Stimulated activated naive CD4-positive, alpha-beta T cell treated with Interleukin-2 at 50 U/mL for 16 hours (primary cell): Measurements from ENCODE around the gene TRAF1.

Source experiments
- DNase-seq: peaks from one replicate; lab custom pipeline; 2025; lab: John Stamatoyannopoulos, UW

Gene TRAF1

DNA sequence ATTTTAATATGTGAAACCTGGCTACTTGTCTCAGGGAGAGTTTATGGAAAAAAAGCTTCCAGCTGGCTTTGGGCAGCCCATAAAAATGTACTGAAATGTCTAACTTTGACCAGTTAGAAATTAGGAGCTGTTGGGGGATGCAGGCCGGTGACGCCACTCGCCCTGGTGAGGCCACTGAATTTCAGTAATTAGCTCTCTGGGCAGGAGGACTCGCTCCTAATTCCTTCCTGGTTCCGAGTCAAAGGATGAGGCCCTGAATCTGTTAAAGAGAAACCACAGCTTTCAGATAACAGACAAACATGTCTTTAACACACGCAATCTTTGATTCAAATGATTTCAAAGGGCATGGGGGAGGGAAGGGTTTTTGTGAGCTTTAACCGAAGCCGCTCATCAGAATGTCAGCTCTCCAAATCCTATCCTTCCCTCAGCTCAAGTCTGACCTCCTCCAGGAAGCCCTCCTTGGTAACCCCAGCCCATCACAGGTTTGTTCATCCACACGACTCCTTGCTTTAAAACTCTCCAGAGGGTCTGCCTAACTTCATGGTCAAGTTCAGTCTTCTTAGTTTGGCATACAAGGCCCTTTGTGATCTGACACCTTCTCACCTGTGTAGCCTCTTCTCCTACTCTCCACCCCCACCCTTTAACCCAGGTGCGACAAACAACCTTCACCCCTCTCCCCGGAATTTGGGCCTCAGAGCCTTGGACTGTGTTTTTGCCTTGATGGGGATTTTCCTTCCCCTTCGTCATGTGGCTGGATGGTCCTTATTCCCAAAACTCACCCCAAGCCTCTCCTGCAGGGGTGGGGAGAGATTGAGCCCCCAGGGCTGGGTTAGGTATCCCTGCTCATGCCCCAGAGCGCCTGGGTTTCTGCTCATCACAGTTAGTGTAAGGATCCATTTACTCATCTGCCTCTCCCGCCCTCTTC is 36.0 kb downstream of the TRAF1 start:
- DNase-seq, result peak; percentile 41

GRCh38 chr9:120889606-120890271 is 36.9 kb downstream of the TRAF1 start:
- DNase-seq, result no peak

DNA sequence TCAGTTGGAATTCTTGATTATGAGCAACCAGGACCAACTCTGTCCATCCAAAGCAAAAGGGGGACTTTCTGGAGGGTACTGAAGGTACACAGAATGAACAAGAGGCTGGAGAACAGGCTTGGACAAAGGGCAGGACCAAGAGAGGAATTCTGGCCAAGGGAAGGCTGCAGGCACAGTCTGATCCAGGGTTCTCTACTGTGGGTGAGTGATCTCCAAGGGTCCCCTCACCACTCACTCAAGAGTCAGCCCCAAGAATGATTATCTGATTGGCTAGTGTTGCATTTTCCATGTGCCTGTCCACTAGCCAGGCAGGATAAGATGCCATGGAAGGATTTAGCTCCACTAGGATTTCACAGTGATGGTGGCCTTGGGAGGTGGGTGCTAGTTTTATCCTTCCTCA is 38.0 kb downstream of the TRAF1 start:
- DNase-seq, result no peak

DNA sequence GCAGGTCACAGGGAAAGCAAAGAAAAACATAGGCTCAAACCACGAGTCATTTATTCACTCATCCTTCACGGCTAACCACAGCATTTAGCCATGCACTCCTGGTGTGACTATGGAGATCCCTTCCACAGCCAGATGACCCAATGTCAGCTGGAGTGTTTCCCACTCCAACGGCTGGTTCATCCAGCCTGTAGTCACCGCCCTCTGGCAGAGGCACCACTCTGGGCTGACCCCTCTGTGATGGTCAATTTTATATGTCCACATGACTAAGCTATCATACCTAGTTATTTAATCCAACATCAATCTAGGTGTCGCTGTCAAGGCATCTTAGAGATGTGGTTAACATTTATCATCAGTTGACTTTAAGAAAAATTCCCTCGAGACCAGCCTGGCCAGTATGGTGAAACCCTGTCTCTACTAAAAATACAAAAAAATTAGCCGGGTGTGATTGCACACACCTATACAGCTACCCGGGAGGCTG is 40.1 kb downstream of the TRAF1 start:
- DNase-seq, result no peak

DNA sequence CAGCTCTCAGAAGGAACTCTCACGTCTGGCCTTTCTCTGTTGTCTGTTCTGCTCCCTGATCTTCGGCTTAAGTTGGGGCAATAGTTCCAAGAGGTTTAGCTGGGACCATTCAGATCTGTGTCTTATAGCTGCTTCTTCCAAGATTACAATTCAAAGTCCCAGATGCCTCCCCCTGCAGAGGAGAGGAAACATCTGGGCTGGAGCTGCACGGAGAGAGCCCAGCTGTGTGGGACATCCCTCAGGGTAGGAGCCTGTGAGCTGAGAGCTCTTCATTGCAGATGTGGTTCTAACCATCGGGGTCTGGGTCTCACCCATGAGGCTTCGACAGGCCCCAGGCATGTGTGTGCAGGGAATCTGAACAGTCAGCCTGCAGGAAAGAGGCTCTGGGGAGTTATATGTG is 40.6 kb downstream of the TRAF1 start:
- DNase-seq, result no peak

GRCh38 chr9:120885457-120885856 is 41.1 kb downstream of the TRAF1 start:
- no peak for DNase-seq

DNA sequence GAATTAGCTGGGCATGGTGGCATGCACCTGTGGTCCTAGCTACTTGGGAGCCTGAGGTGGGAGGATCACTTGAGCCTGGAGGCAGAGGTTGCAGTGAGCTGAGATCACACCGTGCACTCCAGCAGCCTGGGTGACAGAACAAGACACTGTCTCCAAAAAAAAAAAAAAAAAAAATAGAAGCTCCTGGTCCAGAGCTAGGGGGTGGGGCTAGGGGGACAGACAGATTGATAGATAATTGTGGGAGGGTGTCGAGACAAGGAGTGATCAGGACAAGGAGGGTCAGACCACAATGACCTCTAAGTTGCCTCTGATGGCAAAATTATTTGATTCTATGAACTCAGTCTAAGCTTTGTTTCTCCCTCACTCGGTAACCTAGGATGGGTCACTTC is 43.0 kb downstream of the TRAF1 start:
- DNase-seq, result no peak

DNA sequence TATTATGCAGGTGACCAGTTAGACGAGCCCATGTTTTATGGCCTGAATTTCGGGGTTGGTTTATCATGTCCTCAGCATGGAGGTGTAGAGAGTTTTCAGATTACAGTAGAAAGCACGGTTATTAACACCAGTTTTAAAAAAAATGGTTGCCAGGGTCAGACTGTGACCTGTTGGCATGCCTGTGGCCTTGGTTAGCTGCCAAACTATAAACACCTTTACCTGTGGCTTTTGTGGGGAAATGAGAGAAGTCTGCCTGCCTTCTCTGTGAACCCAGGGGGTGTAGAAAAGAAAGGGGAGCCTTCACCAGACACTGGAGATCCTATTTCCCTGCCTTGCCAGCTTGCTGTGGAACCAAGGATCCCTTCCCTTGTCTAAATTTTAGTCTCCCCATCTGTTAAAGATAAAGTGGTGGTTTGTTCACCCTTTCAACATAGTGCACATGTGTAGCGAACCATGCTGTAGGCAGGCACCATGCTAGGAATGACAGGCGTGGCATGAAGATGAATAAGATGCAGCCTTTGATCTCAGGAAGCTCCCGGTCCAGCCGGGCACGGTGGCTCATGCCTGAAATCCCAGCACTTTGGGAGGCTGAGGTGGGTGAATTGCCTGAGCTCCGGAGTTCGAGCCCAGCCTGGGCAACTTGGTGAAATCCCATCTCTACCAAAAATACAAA is 43.5 kb downstream of the TRAF1 start:
- DNase-seq, result no peak

- DNase-seq, result no peak
These were observed 47.1 kb downstream of the TRAF1 start for GRCh38 chr9:120879446-120879845.

DNA sequence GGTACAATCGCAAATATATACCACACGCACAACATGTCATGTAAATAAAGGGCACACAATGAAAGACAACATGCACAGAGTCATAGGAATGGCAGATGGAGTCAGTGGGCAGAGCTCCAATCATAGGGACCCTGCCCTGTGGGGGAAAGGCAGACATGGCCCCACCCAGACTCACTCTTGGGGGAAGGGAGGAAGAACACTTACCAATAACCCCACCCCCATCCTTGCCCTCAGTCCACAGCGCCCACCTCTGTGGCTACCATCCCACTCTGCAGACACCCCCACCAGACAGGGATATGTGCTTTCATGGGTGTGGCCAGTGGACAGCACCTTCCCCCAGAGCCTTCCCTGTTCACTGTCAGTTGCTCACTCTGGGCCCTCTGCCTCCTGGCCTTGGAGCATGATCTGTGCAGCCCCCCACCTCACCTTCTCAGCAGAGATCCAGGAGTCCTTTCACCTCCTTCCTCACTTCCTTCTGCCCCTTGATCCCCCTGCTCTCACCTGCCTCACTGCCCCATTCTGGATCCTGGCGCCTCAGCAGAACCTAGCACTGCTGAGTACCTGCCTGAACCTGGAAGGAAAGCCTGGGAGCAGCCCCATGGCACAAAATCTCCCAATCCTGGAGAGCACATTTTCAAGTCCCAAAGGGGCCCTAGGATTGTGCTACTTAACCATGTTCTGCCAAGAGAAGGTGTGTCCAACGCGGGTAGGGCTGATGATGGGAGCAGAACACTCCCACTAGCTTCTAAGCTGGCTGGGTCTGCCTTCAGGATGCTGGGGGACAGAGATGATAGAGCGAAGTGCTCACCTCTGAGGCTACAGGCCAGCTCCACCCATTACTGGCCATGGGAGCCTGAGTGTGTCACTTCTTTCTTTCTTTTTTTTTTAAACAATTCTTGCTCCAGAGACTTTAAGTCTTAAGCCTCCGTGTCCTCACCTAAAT is 48.1 kb downstream of the TRAF1 start:
- no peak for DNase-seq

GRCh38 chr9:120877276-120878034 is 49.1 kb downstream of the TRAF1 start:
- DNase-seq, result peak; percentile 56

GRCh38 chr9:120876842-120877240 is 49.8 kb downstream of the TRAF1 start, which contains the start of gene PHF19:
PHF19 (minus strand) TSS chr9:120877188; CDS start chr9:120874741, 2,447 bp downstream.
- no peak for DNase-seq

DNA sequence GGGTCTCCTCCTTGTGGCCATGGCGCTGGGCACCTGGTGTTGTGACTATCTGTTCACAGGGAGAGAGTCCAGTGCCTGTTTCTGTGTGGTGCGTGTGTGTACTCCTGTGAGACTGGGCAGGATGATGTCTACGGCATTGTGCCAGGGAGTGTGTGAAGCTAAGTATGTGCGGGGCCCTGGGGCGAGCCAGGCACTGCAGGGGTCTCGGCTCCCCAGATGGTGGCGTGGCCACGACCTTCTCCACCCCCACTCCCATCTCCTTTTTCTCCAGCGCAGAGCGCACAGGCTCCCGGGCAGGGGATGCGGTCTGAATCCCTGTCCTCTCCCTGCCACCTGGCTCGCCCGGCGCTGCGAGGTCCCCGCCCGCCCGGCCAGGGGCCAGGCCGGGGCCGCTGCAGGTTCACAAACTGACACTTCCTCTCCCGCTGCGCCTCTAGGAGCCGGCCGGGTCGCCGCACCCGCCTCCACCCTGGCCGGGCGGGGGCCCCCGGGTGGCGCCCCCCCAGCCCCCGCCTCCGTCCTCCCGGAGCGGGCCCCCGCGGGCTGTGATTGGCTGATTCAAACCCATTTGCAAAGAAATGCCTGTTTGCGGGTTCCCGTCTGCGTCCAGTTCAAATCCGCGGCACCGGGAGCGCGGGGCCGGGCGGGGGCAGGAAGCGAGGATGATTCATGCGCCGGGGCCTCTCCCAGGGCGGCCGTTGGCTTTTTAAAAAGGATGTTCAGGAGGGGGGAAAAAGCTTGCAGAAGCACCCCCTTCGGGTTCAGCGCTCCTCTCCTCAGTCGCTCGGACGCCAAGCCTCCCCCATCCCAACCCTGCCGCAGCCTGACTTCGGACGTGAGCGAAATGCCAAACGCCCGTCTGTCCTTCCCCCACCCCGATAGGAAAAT is 50.4 kb downstream of the TRAF1 start:
- peak; percentile 81 for DNase-seq

DNA sequence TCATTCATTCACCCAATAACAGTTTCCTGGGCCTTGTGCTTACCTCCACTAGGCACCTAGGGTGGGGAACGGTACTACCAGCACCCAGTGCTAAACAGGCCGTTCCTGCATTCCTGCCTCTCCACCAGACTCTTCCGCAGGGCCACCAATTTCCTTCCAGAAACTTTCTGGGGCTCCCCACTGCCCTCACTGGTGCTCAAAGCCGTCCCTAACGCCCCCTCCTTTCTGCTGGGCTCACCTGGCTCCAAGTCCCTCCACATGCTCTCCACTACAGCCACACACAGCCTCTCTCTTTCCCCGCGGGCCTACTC is 51.0 kb downstream of the TRAF1 start:
- DNase-seq, result no peak

- no peak for DNase-seq
These were observed 51.4 kb downstream of the TRAF1 start for GRCh38 chr9:120875195-120875565.

DNA sequence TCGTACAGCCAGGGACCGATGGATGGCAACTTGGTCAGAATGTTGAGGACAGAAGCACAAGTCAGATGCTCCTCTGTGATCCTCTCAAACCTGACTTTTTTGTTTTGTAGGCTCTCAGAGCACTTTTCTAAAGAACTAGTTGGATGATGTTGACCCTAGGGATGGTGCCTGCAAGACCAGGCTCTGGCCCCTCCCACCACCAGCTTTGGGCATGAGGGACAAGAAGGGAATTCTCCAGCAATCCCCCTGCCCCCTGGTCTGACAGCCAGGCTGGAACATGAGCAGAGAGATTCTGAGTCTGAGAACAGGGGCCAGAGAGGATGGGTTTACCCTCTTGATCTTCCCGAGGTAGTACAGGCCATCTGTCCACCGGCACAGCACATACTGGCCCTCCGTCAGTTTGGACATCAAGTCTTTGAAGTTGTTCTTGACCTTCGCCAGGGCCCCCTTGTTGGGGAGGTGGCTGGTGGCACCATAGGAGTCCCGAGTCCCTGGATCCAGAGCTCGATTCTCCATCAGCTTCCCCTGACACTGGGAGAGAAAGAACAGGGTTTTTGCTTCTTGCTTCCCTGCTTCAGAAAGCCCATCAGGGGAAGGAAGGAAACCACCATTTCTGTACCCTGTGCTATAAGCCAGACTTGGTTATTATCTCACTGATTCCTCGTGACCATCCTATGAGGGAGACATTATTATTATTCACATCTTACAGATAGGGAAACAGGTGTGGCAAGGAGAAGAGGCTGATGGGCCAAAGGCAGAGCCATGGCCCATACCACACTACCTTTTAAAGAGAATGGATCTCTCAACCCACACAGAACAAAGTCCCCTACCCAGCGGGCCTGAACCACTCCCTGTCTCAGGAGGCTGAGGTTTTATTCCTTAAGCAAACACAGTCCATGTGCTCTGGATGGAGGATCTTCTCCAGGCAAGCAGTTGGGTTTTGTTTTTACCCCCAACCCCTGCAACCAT is 52.1 kb downstream of the TRAF1 start:
- no peak for DNase-seq

- no peak for DNase-seq
These were observed 53.1 kb downstream of the TRAF1 start for GRCh38 chr9:120873512-120873911.

- DNase-seq, result no peak
These were observed 53.6 kb downstream of the TRAF1 start for GRCh38 chr9:120872791-120873502.
